SK-N-SH (cell line): ENCODE measurements around the gene NOL6.

Experiments
- CTCF ChIP-seq: fragments of 200-600 bp; sonication (generic); IDR thresholded peaks from 2 replicates; pipeline ENCODE4 v1.6.1; 2017; ENCODE audit warnings: antibody characterized with exemption, mild to moderate bottlenecking, moderate library complexity
- EP300 ChIP-seq, 2 experiments: IDR thresholded peaks; 2 replicates each; pipeline versions ENCODE4 v1.4.0 to v1.6.1; 2012; ENCODE audit warnings: borderline replicate concordance in 1 of 2, low read depth in 1 of 2, low read length in 1 of 2
- MXI1 ChIP-seq: IDR thresholded peaks from 2 replicates; pipeline ENCODE4 v1.6.1; 2012; ENCODE audit warnings: mild to moderate bottlenecking, low read depth, low read length, improper control_type of control experiment
- NRF1 ChIP-seq: IDR thresholded peaks from 2 replicates; pipeline ENCODE4 v1.6.1; 2012; ENCODE audit warnings: low read depth, mild to moderate bottlenecking, low read length
- RFX5 ChIP-seq: IDR thresholded peaks from 2 replicates; pipeline ENCODE4 v1.6.1; 2012; ENCODE audit warnings: mild to moderate bottlenecking, improper control_type of control experiment, low read length
- TAF1 ChIP-seq: IDR thresholded peaks from 2 replicates; pipeline ENCODE4 v1.6.1; 2012; ENCODE audit warnings: low read depth, mild to moderate bottlenecking, low read length, moderate library complexity, borderline replicate concordance
- TEAD4 ChIP-seq: IDR thresholded peaks from 2 replicates; pipeline ENCODE4 v1.4.0; 2012; ENCODE audit warnings: mild to moderate bottlenecking, borderline replicate concordance; ENCODE audit not compliant: insufficient read depth
- USF2 ChIP-seq: fragments of 150-350 bp; IDR thresholded peaks from 2 replicates; pipeline ENCODE4 v1.6.1; 2017; ENCODE audit warnings: antibody characterized with exemption, low read length, low read depth, borderline replicate concordance

DNA sequence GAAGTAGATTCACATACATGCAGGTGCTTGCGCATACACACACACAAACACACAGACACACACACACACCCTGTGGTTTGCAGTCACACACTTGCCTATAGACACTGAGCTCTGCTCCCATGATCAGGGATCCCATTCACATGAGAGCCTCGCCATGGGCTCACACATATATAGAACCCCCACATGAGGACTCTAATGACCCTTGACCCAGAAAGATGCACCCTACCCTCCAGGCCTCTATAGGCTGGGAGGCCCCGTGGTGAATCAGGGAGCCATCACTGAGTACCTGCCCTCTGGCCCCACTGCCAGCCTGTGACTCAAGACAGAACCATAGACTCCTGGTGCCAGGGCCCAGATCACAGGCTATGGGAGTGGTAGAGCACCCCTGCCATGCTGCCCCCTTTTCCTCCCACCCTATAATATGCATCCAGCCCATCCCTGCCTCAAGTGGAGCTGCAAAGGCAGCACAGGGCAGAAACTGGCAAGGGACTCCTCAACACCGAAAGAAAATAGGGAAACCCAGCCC, 23.0 kb downstream of the NOL6 start:
- TF ChIP-seq EP300 (IDR thresholded peaks at IDR 0.05; ENCODE audit: borderline replicate concordance in 1 of 2, low read depth in 1 of 2, low read length in 1 of 2) (no peak), CTCF (no peak), NRF1 (no peak), TAF1 (no peak), MXI1 (no peak), RFX5 (no peak), TEAD4 (no peak), USF2 (no peak)
